A673 (cell line): Measurements from ENCODE around the gene GPHN. TPM values are rescaled to one million over a fixed set of nuclear protein-coding genes. Genes with fewer than 3 reads are reported as not detected.

Source experiments
- BruUV-seq: library from RNA; stranded (reverse); fragments of 400-500 nt; replicated peaks from 2 replicates; lab custom pipeline; 2021; lab: Mats Ljungman, UMichigan
- CTCF ChIA-PET: fragments of 300-600 bp; sonication (Branson Sonifier 250); formaldehyde crosslinking; loops from one replicate; lab custom pipeline; 2022; ENCODE audit warnings: antibody characterized with exemption; lab: Charles Lee
- POLR2A ChIA-PET: fragments of 300-600 bp; sonication (Branson Sonifier 250); formaldehyde crosslinking; loops from one replicate; lab custom pipeline; 2022; ENCODE audit warnings: antibody characterized with exemption; ENCODE audit not compliant: low non-redundant PET; lab: Charles Lee
- DNase-seq: peaks from one replicate; pipeline ENCODE4 v3.0.0-alpha.2; 2015; ENCODE audit warnings: low spot score
- H3K27ac ChIP-seq: fragments of 200-600 bp; sonication (generic); 2 replicates; pipeline ENCODE4 v1.5.1; 2016; ENCODE audit warnings: mixed run types, low read depth, mild to moderate bottlenecking, mixed read lengths, antibody characterized with exemption, low read length; ENCODE audit not compliant: poor library complexity, severe bottlenecking
- H3K27me3 ChIP-seq: fragments of 200-600 bp; sonication (generic); replicated peaks from 2 replicates; pipeline ENCODE4 v1.6.1; 2017; ENCODE audit warnings: mixed run types, low read depth, mild to moderate bottlenecking, mixed read lengths, antibody characterized with exemption, low read length; ENCODE audit not compliant: insufficient read depth, poor library complexity
- H3K36me3 ChIP-seq: fragments of 200-600 bp; sonication (generic); 2 replicates; pipeline ENCODE4 v1.6.1; 2016; ENCODE audit warnings: mixed run types, mild to moderate bottlenecking, mixed read lengths, antibody characterized with exemption, low read length; ENCODE audit not compliant: insufficient read depth, poor library complexity, severe bottlenecking
- H3K4me1 ChIP-seq: fragments of 200-600 bp; sonication (generic); 2 replicates; pipeline ENCODE4 v1.6.1; 2017; ENCODE audit warnings: mixed run types, mild to moderate bottlenecking, mixed read lengths, antibody characterized with exemption, low read length; ENCODE audit not compliant: insufficient read depth, poor library complexity, severe bottlenecking
- H3K4me3 ChIP-seq: fragments of 200-600 bp; sonication (generic); 2 replicates; pipeline ENCODE4 v1.5.1; 2016; ENCODE audit warnings: low read depth, mixed run types, mild to moderate bottlenecking, mixed read lengths, low read length; ENCODE audit not compliant: poor library complexity, severe bottlenecking
- H3K9me3 ChIP-seq: fragments of 200-600 bp; sonication (generic); 2 replicates; pipeline ENCODE4 v1.6.1; 2016; ENCODE audit warnings: mixed run types, low read depth, mild to moderate bottlenecking, mixed read lengths, antibody characterized with exemption, low read length; ENCODE audit not compliant: poor library complexity, severe bottlenecking
- EZH2 ChIP-seq: fragments of 200-600 bp; sonication (generic); IDR thresholded peaks from 2 replicates; pipeline ENCODE4 v1.6.1; 2017; ENCODE audit warnings: borderline replicate concordance, low read depth, mild to moderate bottlenecking, mixed read lengths, antibody characterized with exemption, low read length; ENCODE audit not compliant: poor library complexity, severe bottlenecking
- intact Hi-C: fragments of 100-400 bp; cut with micrococcal nuclease; formaldehyde crosslinking; loops from one replicate; pipeline ENCODE4 v1.10.0; 2022; ENCODE audit not compliant: unreplicated experiment
- total RNA-seq: library from RNA; stranded (reverse); gene quantifications from 2 replicates; pipeline ENCODE4 v1.2.3, GENCODE V29; 2021
- TF ChIP-seq, protein P1 (sequence below): fragments of 300-800, 200-600 bp; sonication (generic); conservative IDR thresholded peaks from 2 replicates; pipeline ENCODE4 v1.5.1; 2017; ENCODE audit warnings: low read depth, mild to moderate bottlenecking, antibody characterized with exemption, low read length, moderate library complexity, mixed read lengths

GPHN gene
- total RNA-seq, 1 experiment from 2014 or later: 30.3 TPM

DNA sequence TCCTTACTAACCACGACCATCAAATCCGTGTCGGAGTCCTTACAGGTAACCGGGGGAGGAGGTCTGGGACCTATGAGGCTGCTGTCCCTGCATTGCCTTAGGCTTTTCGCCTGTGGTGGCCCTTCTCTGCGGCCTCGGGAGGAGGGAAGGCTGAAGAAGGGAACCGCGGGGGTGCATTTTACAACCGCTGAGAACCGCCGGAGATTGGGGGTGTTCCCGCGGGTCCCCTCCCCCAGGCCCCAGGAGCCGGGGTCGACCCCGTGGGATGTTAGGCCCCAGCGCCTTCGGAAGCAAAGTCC is 549 bp downstream of the GPHN start:
- intact Hi-C loops: no loop called here
- Histone ChIP-seq H3K4me3 (peak overlapping the region; percentile 77), H3K27ac (peak overlapping the region; percentile 77), H3K4me1 (peaks cover 10% of the 10 kb centered on the region), H3K27me3 (peaks cover 14% of the 10 kb centered on the region), H3K9me3 (no peaks in the 10 kb centered on the region), H3K36me3 (no peaks in the 10 kb centered on the region)
- no peak for DNase-seq
- TF ChIP-seq, protein P1, sequence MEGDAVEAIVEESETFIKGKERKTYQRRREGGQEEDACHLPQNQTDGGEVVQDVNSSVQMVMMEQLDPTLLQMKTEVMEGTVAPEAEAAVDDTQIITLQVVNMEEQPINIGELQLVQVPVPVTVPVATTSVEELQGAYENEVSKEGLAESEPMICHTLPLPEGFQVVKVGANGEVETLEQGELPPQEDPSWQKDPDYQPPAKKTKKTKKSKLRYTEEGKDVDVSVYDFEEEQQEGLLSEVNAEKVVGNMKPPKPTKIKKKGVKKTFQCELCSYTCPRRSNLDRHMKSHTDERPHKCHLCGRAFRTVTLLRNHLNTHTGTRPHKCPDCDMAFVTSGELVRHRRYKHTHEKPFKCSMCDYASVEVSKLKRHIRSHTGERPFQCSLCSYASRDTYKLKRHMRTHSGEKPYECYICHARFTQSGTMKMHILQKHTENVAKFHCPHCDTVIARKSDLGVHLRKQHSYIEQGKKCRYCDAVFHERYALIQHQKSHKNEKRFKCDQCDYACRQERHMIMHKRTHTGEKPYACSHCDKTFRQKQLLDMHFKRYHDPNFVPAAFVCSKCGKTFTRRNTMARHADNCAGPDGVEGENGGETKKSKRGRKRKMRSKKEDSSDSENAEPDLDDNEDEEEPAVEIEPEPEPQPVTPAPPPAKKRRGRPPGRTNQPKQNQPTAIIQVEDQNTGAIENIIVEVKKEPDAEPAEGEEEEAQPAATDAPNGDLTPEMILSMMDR: no peak
- no peak for TF ChIP-seq EZH2
- ChIA-PET CTCF (no interaction called here), POLR2A (interaction anchor here (0.7 kb wide), 1 partner anchor 635 kb away, joined by 5 read pairs; no protein-coding TSS in a partner anchor)
- BruUV-seq: no TSS peak

DNA sequence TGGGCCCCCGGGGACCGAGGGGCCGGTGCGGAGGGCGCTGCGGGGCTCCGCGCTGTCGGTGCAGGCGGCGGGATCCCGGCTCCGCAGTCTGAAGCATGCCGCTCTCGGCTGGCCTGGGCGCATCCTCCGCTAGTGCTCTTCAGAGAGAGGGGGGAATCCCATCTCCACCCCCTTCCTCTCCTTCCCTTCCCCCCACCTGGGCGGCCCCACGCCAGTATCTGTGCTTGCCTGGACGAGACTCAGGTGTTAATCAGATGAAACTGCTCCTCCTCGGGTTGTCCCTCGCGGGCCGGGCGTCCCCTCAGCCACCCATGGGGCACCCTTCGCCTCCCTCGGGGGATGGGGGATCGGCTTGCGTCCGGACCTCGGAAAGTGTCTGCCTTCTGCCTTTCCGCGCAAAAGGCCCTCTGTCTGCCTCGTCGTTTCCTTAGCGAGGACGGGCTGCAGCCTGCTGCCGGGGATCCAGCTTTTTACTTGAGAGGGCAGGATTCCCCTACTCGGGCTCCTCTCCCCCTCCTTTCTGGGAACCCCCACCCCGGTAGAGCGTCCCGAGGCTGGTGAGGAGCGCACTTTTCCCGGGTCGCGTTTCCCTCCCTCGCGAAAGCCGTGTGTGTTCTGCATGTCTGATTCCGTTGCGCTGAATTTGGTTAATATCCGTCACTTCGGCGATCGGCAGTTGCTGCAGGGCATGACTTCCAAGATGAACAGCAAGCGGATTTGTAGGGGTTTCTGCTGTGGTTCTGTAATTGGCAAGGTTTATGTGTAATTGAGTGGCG is 1.1 kb downstream of the GPHN start:
- H3K4me3 ChIP-seq: peak overlapping the region; percentile 77
- H3K27ac ChIP-seq: peak overlapping the region; percentile 77
- TF ChIP-seq, protein P1: no peak
- TF ChIP-seq EZH2: peak; percentile 15
- CTCF ChIA-PET: no interaction called here
- no TSS peak for BruUV-seq
- peaks cover 14% of the 10 kb centered on the region for H3K27me3 ChIP-seq
- POLR2A ChIA-PET: interaction anchor here (0.7 kb wide), 1 partner anchor 635 kb away, joined by 5 read pairs; no protein-coding TSS in a partner anchor
- DNase-seq: peak; percentile 43
- no peaks in the 10 kb centered on the region for H3K9me3 ChIP-seq
- intact Hi-C loops: no loop called here
- no peaks in the 10 kb centered on the region for H3K36me3 ChIP-seq
- H3K4me1 ChIP-seq: peaks cover 10% of the 10 kb centered on the region

DNA sequence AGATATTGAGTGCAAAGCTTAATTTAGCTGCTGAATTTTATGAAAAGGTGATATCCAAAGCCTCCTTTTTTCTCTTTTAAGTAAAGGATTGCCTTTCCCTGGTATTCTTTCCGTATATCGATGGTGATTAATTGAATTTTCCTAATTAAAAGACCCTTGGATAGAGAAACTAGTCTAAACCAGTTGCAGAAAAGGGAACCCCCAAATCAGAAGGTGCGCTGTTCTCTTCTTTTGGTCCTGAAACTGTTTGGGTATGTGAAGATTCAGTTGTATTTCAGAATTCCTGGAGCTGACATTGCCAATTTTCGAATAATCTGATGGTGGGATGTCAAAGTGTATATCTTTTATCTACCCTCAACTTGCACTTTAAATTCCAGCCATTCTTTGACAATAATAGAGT is 1.9 kb downstream of the GPHN start:
- TSS peak; percentile 27 for BruUV-seq
- no peaks in the 10 kb centered on the region for H3K36me3 ChIP-seq
- peaks cover 14% of the 10 kb centered on the region for H3K27me3 ChIP-seq
- no peak overlapping the region for H3K27ac ChIP-seq
- TF ChIP-seq EZH2: no peak
- TF ChIP-seq, protein P1: no peak
- CTCF ChIA-PET: no interaction called here
- peaks cover 10% of the 10 kb centered on the region for H3K4me1 ChIP-seq
- intact Hi-C loops: no loop called here
- POLR2A ChIA-PET: no interaction called here
- peak overlapping the region; percentile 77 for H3K4me3 ChIP-seq
- no peak for DNase-seq
- no peaks in the 10 kb centered on the region for H3K9me3 ChIP-seq
